GM18508 (cell line): Measurements from ENCODE around the gene RCE1.

ENCODE experiments used
- ATAC-seq: cut with Tn5 transposase; IDR thresholded peaks from one replicate; pipeline ENCODE4 v1.9.1; 2021; ENCODE audit warnings: moderate number of reproducible peaks; ENCODE audit not compliant: insufficient read depth, unreplicated experiment

Gene RCE1

GRCh38 chr11:66844496-66845142 lies 1.4 kb downstream of the RCE1 start:
- ATAC-seq, result no peak

- no peak for ATAC-seq
These were observed 2.1 kb downstream of the RCE1 start for GRCh38 chr11:66845143-66845875.

DNA sequence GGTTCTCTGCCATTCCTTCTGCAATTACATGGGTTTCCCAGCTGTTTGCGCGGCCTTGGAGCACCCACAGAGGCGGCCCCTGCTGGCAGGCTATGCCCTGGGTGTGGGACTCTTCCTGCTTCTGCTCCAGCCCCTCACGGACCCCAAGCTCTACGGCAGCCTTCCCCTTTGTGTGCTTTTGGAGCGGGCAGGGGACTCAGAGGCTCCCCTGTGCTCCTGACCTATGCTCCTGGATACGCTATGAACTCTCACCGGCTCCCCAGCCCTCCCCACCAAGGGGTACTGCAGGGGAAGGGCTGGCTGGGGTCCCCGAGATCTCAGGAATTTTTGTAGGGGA lies 2.6 kb downstream of the RCE1 start:
- no peak for ATAC-seq

GRCh38 chr11:66846671-66847091 lies 3.4 kb downstream of the RCE1 start:
- no peak for ATAC-seq

GRCh38 chr11:66847461-66848232 lies 4.4 kb downstream of the RCE1 start:
- no peak for ATAC-seq

DNA sequence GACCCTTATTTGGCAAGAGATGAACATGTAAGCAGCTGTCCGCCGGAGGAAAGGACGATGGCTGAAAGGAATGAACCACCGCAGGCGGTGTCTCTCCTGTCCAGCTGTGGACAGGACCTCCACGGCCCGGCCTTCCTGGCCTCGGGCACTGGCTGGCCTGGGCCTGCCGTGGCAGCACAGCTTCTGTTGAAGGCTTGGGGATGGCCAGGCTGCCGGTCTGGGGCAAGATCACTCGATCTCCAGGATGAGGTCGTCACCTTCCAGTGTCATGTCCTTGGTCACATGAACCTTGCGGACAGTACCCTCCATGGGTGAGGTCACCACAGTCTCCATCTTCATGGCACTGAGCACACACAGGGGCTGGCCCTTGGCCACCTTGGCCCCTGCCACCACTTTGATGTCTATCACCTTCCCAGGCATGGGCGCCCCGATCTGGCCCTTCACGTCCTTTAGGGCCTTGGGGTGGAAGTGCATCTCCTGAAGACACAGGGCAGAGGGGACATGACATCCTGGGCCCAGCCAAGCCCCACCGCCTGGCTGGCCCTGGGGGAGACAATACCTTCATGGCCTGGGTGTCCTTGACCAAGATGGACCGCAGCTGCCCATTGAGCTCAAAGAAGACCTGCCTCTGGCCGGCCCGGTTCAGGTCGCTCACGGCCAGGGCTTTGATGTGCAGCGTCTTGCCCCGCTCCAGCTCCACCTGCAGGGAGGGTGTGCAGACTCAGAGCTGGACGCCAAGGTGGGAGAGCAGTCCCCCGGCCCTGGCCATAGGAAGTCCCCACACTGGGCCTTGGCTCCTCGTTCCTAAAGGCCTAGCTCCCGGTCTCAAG lies 5.6 kb downstream of the RCE1 start:
- no peak for ATAC-seq

GRCh38 chr11:66849501-66850234 lies 6.4 kb downstream of the RCE1 start:
- no peak for ATAC-seq

- ATAC-seq, result no peak
These were observed 7.0 kb downstream of the RCE1 start for GRCh38 chr11:66850235-66850587.

DNA sequence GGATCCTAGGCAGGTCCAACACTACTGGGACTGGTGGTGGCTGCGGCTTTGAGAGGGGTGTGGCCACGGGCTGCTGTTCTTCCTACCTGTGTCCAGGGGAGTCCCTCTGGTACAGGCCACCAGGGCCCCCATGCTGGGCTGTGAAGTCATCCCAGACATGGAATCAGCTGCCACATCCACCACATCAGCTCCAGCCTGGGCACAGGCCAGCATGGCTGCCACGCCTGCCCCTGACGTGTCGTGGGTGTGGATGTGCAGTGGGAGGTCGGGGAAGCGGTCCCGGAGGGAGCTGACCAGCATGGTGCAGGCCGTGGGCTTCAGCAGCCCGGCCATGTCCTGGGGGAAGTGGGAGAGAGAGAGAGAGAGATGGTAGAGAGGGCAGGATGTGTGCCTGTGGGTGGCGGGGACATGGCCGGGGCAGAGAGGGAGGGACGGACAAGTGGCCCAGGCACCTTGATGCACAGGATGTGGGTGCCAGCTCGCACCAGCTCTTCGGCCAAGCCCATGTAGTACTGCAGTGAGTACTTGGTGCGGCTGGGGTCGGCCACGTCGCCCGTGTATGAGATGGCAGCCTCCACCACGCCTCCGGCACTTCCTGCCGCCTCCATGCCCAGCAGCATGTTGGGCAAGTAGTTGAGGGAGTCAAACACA lies 7.5 kb downstream of the RCE1 start:
- no peak for ATAC-seq

GRCh38 chr11:66851239-66851596 lies 8.0 kb downstream of the RCE1 start:
- ATAC-seq, result no peak

DNA sequence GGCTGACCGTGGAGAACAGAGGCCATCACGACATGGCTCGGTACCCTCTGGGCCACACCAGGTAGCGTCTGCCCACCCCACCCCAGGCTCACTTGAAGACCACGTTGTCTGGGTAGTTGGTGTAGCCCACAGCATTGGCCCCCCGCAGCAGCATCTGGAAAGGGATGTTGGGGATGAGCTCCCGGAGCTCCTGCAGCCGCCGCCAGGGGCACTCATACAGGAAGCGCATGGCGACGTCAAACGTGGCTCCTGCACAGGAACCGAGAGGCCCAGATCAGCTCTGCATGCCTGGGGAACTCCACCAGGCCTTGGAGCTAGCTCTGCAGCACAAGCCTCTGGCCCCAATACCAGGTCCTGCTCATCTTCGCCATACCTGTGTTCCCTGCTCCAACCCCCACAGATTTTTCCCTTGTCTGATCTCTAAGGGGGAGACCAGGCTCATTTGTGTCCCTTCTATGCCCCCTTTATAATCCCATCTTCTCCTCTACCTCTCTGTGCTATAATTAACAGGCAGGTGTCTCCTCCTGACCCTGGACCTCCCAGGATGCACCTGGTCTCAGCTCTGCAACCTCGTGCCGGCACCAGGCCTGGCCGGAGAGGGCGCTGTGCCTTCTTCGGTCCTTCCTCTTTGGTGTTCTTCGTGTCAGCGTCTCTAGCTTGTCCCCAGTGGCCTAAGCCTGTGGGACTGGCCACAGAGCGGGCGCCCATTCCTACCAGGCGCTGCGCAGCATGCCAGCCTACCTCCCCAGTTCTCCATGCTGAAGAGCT lies 8.6 kb downstream of the RCE1 start:
- ATAC-seq, result no peak

DNA sequence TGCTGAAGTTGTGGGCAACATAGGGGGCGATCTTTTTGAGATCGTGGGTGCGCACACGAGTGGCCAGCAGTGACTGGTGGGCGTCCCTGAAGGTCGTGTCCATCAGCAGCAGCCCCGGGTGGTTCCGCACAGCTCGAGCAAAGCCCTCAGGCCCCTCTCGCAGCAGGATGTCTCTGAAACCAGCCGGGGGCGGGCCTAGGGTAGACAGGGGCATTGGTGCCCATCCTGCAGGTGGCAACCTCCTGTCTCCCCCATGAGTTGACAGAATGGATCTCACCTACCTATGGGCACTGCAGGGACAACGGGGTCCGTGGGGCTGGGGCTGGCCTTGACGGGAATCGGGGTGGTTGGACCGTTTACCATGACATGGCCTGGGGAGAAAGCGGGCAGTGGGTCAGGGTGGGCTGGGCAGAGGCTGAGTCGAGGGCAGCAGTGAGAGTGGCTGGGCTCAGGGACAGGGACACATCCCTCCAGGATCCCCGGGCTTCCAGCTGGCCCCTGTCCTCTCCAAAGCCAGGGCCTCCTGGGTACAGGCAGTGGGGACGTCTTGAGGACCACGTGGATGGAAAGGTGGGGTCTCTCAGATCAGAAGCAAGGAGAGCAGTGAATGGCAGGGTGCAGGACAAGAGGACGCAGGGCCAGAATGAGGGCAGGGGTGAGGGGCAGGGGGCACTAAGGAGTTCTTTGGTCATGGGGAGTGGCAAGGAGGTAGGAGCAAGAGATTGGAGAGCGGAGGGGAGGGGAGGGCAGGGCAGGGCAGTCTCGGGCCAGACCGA lies 9.4 kb downstream of the RCE1 start:
- ATAC-seq, result no peak

- no peak for ATAC-seq
These were observed 10.3 kb downstream of the RCE1 start for GRCh38 chr11:66853242-66854229.

DNA sequence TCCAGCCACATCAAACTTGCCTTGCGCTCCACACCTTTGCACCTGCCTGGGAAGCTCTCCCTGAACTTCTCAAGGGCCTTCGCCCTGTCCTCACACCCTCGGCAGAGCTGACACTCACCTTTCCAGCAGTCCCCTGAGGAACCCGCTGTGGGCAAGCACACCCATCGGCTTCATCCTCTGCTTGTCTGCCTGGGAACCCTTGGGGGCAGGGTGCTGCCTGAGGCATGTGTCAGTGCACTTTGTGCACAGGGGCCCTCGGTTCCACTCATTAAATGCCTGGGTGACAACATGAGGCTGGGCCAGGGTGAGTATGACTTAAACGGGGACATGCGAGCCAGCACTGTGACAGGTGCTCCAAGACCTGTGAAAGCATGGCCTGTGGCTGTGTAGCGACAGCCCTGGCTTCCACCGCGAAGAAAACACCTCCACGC lies 11.0 kb downstream of the RCE1 start:
- ATAC-seq, result no peak

DNA sequence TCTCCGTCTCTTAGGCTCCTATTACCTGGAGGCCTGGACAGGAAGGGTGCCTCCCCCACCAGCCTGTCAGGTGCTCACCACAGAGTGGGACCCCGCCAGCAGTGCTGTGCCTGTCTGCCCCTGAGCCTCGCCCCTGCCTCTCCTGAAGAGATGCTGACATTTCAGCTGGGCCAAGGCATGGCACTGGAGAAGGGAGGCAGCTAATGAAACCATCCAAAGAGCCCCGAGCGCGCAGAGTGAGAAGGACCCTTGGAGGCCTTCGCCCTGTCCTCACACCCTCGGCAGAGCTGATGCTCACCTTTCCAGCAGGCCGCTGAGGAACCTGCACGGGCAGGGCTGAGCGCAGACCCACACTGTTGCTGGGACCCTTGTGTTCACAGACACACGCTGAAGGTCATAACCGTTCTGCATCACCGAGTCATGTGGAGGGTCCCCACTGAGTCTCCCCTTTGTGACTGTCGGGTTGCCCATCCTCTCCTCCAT lies 11.5 kb downstream of the RCE1 start:
- ATAC-seq, result no peak

DNA sequence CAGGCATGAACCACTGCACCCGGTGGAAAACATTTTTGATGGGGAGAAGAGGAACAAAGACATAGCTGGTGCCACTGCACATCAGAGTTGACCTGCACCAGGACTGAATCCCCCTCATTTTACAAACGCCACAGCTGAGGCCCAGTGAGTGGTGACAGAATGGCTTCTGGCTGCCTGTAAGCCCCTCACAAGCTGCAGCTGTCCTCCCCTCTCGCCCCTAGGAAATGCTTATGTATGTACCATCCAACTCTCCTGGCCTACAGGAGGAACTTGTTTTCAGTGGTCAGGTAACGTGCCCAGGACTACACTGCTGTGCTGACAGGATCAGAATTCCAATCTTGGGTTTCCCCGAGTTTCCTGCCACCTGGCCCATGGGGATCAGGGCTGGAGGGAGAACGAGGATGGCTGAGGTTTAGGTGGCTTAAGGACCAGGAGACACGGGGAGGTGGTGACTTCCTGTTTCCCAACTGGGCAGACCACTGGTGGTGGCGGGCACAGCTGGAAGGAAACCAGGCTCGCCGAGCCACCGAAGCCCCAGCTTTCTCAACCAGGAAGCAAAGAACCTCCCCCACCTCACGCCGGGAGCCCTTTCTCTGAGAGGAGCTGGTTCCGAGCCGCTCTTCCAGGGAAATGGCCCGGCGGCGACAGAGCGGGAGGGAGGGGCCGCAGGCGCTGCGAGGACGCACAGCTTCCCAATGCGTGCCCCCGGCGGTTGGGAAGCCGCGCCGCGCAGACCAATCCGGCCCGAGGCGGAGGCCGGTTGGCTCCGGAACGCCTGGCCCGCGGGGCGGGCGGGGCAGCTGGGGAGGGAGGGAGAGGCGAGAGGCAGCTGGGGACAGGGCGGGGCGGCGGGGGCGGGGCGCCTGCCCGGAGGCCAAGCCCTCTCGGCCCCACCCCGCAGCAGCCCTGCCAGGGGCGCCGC lies 12.6 kb downstream of the RCE1 start:
- ATAC-seq, result no peak
